ENCODE data around the gene WSCD2. TPM values are rescaled to one million over a fixed set of nuclear protein-coding genes. Genes with fewer than 3 reads are reported as not detected.

WSCD2 gene
- total RNA-seq, 1 donor from 2014 or later: 0.32 TPM

DNA sequence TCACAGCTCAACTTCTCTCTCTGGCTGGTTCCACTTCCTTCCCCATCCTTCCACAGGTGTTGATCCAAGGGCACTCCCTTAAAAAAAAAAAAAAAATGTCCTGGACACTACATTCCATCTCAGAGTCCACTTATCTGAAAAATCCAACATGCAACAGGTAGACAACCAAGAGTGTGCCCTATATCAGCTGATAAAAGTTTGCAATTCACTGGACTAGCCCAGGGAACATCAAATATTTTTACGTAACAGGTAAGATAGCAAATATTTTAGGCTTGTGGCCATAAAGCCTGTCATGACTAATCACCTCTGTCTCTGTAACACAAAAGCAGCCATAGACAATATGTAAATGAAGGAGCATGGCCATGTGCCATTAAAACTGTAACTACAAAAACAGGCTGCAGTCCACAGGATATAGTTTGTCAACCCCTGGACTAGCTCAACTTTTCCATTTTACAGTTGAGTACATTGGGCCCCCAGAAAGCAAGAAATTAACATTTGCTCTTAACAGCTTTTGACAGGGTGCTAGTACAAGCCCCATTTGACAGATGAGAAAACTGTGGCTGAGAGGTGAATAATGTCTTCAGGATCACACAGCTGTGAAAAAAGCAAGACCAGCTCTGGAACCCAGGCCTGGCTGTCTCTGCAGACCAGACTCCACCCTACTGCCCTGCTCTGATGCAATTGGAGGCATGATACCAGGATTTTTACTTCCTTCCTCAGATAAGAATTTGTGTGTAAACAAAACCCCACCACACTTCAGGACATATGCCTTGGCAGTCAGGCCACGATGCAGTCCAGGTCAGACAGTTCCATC lies 141.2 kb downstream of the WSCD2 start:
- ATAC-seq: peak; percentile 43

DNA sequence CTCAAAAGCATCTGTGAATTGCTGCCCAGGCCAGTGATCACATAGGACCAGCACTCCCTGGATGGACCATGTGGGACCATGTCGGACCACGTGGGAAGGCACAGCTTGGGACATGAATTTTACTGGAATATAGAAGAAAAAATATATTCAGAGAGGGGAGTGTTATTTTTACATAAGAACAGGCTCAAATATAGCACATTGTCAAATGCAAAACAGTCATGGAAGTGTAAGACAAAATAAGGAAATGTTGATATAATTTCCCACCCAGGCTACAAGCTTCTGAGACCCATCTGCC lies 141.7 kb downstream of the WSCD2 start:
- ATAC-seq: no peak

DNA sequence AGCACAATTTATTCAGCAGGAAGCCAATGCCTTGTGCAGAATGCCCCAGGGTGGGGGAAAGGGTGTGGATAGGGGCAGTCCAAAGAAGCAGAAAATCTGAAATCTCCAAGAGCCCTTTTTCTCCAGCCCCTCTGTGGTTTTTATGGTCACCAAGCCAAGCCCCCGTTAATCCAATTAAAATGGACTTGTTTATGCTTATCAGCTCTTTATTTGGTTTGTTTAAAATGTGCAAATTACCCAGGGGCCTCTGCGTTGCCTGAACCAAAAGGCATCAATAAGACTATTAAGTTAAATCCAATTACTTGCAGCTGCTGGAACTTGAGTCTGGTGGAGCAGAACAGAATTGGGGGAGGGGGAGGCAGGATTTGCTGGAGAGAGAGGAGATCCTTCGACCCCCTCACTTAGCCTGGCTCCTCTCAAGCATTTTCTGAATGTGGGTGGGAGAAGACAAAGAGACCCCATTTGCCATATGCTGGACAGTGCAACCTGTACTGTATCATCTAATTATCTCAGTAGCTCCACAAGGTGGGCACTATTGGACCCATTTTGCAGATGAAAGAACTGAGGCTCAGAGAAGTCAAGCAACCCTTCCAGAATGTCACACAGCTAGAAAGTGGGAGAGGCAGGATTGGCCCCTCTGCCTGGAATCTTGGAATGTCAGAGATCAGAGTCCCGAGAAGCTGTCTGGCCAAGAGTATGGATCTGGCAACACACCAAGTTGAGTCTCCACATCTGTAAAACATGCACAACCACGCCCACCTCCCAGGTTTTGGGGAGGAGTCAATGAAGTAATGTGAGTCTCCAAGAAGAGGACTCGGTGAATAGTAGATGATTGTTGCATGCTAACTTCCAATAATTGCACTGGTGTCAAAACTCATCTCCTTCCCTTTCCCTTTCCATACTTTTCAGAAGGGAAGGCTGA lies 143.1 kb downstream of the WSCD2 start:
- no peak for ATAC-seq

DNA sequence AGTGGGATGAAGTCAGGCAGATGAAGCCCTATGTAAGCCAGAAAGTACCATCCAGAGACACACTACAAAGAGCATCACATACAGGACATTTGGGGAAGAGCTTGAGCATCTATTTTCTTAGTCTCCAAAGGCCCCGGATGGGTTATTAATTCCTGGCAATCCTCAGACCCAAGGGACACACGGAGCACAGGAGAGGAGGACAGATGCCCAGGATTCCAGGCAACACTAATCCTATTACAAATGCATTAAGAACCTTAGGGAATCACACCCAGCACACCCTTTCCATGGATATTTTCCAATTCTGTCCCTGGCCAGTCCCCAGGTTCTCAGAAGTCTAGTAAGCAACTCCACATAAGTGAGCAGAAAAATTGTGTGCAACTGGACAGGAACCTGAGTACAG lies 144.1 kb downstream of the WSCD2 start:
- no peak for ATAC-seq

DNA sequence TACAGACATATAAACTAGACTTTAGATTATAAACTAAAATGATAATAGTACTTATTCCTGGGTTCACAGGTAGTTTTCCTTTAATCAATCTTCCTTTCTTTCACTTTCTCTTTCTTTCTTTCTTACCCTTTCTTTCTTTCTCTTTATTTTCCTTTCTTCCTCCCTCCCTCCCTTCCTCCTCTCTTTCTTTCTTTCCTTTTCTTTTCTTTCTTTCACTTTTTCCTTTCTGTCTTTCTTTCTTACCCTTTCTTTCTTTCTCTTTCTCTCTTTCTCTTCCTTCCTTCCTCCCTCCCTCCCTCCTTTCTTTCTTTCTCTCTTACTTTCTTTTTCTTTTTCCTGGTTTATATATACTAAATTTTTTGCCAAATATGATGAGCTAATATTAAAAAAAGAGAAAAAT lies 148.5 kb downstream of the WSCD2 start:
- ATAC-seq: no peak

DNA sequence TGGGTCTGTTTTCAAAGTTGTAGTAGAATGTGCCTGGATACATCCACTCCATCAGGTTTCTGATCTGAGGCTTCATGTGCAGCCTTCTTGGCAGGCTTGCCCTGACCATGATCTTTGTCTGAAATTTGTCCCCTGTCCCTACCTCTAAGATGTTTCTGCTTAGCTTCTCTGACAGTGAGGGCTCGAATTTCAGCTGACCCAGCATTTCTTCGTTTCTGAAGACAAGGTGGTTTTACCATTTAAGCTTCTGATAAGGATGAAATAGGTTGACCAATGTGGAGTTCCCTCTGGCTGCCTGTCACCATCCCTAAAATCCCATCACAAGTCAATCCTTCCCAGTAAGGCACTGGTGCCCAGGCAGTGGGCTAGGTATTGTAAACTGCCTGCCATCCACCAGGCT lies 153.1 kb downstream of the WSCD2 start:
- no peak for ATAC-seq

DNA sequence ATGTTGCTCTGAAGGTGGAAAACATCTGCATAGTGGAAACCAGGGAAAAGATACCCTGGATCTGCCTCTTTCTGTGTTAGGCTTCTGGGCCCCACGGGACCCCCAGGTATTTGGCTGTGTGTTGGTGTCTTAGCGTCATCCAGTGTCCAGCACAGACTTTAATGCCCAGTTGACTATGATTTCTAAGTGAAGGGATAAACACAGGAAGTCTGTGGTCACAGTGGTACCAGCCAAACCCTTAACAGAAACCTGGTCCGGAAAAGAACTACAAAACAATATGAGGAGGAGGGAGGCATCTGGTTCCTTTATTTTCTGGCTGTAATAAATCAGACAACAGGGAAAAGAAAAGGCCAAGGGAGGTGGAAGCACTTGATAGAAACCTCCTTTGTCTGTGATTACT lies 153.6 kb downstream of the WSCD2 start:
- no peak for ATAC-seq

DNA sequence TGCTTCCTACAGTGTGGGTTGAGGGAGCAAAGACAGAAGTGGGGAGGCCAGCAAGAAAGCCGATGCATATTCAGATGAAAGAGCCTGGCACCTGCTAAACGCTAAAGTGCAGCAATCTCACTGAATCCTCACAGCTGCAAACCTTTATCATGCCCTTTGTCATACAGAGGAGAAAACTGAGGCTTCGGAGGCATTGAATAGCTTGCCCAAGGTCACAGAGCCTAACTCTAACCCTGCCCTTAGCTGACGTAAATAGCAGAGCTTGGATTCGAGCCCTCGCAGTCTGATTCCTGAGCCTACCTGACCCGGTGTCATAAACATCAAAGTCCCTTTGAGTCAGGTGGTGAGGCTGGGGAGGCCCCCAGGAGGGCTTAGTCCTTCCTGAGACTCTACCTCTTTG lies 155.1 kb downstream of the WSCD2 start:
- no peak for ATAC-seq

DNA sequence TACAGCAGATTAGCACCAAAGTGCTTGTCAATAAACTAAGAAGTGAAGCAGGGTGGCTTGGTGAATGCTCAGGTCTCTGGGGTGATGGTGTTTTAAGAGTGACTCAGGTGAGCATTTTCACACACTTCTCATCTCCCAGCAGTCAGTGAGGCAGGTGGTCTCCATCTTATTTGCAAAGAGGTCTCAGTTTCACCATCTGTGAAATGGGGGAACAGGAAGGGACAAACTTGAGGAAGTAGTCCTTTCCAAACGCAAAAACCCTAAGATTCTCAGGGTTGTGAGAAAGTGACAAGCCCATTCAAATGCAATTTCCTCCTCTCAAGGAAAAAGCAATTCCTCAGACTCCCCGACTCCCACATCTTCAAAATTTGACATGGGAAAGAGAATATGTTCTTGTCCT lies 155.9 kb downstream of the WSCD2 start:
- ATAC-seq: no peak

DNA sequence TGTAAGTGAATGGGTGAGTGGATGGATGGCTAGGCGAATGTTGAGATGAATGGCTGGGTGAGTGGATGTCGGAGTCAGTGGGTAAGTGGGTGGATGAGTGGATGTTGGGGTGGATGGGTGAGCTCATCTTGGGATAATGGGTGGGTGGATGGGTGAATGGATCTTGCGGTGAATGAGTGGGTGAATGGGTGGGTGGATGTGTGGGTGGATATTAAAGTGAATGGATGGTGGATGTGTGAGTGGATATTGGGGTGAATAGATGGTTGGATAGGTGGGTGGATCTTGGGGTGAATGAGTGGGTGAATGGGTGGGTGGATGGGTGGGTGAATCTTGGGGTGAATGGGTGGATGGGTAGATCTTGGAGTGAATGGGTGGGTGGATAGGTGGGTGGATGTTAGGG lies 158.1 kb downstream of the WSCD2 start:
- ATAC-seq: no peak

DNA sequence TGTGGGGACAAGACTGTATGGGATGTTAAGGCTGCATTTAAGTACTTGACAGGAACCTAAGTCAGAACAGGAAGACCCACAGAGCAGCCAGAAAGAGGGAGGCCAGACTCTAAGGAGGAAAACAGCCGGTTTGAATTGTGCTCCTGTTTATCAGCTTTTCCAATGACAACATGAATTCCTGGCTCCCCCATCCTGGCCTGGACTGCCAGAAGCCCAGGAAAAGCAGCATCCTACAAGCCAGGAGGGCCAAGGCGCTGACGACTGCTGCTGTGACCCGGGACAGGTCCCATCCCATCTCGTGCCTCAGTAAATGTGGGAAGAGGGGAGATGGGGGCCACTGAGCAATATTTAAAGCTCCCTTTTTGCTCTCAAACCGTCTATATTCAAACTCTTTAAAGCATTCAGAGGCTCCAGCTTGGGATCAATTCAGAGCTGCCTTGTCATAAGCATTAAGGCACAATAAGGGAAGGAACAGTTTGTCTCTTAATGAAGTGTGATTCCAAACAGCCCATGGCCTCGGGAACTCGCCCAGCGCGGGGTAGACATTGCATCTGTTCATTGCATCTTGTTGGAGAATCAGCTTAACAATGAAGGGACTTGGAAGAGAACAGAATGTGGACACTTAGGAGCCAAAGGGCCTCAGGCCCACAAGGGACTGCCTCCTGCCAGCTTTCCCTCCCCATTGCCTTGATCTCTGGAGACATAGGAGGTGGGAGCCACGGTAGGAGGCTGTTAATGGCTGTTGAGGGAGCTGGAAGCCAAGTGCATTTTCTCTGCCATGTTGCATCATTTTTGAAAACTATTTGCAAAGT lies 160.5 kb downstream of the WSCD2 start:
- ATAC-seq: no peak

DNA sequence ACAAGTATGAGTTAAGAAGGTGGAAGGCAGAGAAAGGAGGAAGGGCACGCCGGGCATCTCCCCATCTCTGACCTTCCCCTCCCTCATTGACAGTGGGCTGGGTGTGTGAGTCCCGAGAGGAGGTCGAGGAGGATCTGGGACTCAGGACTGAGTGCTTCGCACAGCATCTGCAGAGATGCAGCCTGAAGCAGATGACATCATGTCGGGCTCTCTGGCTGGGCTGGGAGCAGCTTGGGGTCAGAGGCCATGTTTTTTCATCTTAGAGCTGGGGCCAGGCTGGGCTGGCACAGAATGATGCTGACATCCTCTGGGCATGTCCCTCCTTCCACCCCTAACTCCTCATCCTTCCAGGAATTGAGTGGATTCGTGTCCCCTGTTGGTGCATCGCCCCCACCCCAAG lies 166.6 kb downstream of the WSCD2 start:
- ATAC-seq: no peak

DNA sequence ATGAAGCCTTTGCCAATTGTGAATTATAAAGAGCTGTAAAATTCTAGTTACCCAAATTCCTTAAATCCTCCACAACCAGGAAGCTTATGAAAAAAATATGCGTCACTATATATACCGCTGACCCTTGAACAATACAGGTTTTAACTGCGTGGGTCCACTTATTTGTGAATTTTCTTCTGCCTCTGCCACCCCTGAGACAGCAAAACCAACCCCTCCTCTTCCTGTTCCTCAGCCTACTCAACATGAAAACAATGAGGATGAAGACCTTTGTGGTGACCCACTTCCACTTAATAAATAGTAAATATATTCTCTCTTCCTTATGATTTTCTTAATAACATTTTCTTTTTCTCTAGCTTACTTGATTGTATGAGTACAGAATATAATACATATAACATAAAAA lies 167.9 kb downstream of the WSCD2 start:
- no peak for ATAC-seq

DNA sequence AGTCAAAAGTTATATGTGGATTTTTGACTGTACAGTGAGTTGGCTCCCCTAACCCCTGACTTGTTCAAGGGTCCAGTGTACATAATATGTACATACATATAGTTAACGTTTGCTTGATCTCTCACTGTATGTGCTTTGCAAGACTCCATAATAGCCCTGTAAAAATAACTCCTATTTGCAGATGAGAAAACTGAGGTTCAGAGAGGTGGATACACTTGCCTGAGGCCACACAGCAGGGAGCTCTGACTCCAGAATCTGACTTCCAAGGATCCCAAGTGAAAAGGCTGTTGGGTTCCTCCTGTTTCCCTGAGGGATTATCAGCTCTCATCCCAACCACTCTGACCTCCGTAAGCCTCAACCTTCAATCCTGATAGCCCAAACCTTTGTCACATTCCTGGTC lies 168.3 kb downstream of the WSCD2 start:
- no peak for ATAC-seq

DNA sequence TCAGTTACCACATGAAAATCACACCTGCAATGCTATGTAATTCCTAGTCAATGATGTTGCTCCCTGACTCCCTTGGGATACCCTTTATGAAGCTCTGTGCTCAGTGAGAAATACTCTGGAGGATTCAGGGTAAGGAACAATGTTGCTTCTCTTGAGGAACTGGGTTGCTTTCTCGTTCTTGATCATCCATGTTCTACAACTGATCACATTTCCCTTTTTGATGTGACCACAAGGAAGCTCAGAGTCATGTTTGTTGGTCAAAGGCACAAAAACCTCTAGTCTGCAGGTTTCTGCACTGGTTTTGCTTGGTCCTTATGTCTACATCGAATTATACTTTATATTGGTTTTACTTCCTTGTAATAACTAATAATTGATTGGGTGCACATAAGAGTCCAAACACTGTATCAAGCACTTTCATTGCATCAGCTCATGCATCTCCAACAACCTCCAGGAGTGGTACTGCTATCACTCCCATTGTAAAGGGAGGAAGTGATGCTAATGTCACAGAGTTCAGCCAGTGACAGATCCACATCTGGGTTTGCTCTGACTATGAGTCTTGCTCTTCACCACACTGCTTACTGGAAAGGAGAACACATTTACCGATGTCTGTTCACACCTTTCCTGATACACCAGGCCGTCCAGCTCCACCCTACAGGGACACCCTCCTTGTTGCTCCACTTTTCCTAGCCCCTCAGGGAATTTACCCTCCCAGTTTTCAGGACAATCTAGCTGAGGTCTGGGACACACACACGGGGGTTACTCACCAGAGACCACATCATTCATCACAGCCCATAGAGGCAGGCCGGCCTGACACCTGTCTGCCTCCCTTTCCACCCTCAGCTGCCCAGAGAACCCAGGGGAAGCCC lies 169.0 kb downstream of the WSCD2 start:
- no peak for ATAC-seq

DNA sequence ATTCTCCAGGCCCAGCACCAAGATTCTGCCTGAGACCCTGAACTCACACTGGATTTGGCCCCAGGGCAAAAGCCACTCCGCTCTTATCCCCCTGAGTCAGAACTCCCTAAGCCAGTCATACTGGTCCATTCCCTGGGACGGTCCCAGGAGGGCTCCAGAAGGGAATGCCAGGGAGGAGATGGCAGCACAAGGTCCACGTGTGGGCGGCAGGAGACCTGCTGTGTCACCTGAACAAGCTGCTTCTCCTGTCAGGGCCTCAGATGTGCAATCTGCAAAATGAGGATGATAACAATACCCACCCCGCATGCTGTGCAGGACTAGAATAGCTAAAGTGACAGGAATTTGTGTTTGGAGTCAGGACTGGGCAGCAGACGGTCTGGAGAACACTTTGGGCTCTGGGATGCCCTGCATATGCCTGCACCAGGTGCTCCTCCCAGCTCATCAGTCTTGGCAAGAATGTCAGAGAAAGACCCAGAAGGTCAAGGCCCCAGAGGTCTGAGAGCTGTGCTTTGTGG lies 169.7 kb downstream of the WSCD2 start:
- ATAC-seq: no peak

DNA sequence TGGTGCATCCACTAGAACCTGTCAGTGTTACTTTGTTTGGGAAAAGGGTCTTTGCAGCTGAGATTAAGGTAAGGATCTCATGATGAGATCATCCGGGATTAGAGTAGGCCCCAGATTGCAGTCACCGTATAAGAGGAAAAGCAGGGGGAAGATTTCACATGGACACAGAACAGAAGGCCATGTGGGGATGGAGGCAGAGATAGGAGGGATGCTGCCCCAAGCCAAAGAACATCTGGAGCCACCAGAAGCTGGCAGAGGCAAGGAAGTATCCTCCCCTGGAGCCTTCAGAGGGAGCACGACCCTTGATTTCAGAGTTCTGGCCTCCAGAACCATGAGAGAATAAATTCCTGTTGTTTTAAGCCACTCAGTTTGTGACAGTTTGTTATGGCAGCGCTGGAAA lies 170.4 kb downstream of the WSCD2 start:
- no peak for ATAC-seq

Other genes with a start within 250 kb of the WSCD2 start
- gene CMKLR1, start 210.0 kb downstream of the WSCD2 start, total RNA-seq: 0.56 TPM